OCI-LY7 (cell line): Measurements from ENCODE around the gene ANKK1. TPM values are rescaled to one million over a fixed set of nuclear protein-coding genes. Genes with fewer than 3 reads are reported as not detected.

Experiments used
- BruUV-seq: library from RNA; stranded (reverse); fragments of 400-500 nt; replicated peaks from 2 replicates; lab custom pipeline; 2021; lab: Mats Ljungman, UMichigan
- CTCF ChIA-PET: fragments of 300-600 bp; sonication (Branson Sonifier 250); formaldehyde crosslinking; loops from one replicate; lab custom pipeline; 2022; ENCODE audit warnings: antibody characterized with exemption; ENCODE audit not compliant: unreplicated experiment; lab: Charles Lee
- POLR2A ChIA-PET: fragments of 300-600 bp; sonication (Branson Sonifier 250); formaldehyde crosslinking; loops from one replicate; lab custom pipeline; 2022; ENCODE audit warnings: antibody characterized with exemption; lab: Charles Lee
- DNase-seq: peaks from one replicate; pipeline ENCODE4 v3.0.0-alpha.2; 2015; ENCODE audit warnings: low spot score
- H2AFZ ChIP-seq: fragments of 200-600 bp; sonication (generic), shearing (Covaris generic); 2 replicates; pipeline ENCODE4 v1.6.1; 2014; ENCODE audit warnings: mild to moderate bottlenecking, antibody characterized with exemption, low read length, moderate library complexity
- H3K27ac ChIP-seq: fragments of 200-600 bp; sonication (generic); 2 replicates; pipeline ENCODE4 v1.5.1; 2014; ENCODE audit warnings: mixed run types, low read depth, mild to moderate bottlenecking, moderate library complexity, low read length, inconsistent platforms; ENCODE audit not compliant: poor library complexity, severe bottlenecking
- H3K36me3 ChIP-seq: fragments of 200-600 bp; sonication (generic); 2 replicates; pipeline ENCODE4 v1.6.1; 2014; ENCODE audit warnings: mild to moderate bottlenecking, antibody characterized with exemption, low read length, moderate library complexity, mixed read lengths; ENCODE audit not compliant: insufficient read depth
- H3K4me1 ChIP-seq: fragments of 200-600 bp; sonication (generic); 2 replicates; pipeline ENCODE4 v1.5.1; 2014; ENCODE audit warnings: mild to moderate bottlenecking, low read length; ENCODE audit not compliant: insufficient read depth, poor library complexity, severe bottlenecking
- H3K4me2 ChIP-seq: fragments of 200-600 bp; sonication (generic); 2 replicates; pipeline ENCODE4 v1.6.1; 2014; ENCODE audit warnings: mild to moderate bottlenecking, low read length
- H3K4me3 ChIP-seq: fragments of 200-600 bp; sonication (generic); 2 replicates; pipeline ENCODE4 v1.5.1; 2014; ENCODE audit warnings: mild to moderate bottlenecking, low read depth, low read length; ENCODE audit not compliant: poor library complexity, severe bottlenecking
- H3K79me2 ChIP-seq: fragments of 200-600 bp; sonication (generic); 2 replicates; pipeline ENCODE4 v1.6.1; 2016; ENCODE audit warnings: low read depth, mild to moderate bottlenecking, low read length, moderate library complexity, mixed read lengths; ENCODE audit not compliant: insufficient read depth
- H3K9me2 ChIP-seq: fragments of 200-600 bp; sonication (generic); 2 replicates; pipeline ENCODE4 v1.6.1; 2016; ENCODE audit warnings: mild to moderate bottlenecking, low read length, mixed read lengths; ENCODE audit not compliant: insufficient read depth
- H3K9me3 ChIP-seq: fragments of 200-600 bp; sonication (generic); 2 replicates; pipeline ENCODE4 v1.6.1; 2014; ENCODE audit warnings: mild to moderate bottlenecking, mixed run types, low read length, mixed read lengths
- H4K20me1 ChIP-seq: fragments of 200-600 bp; sonication (generic); 2 replicates; pipeline ENCODE4 v1.6.1; 2014; ENCODE audit warnings: mild to moderate bottlenecking, antibody characterized with exemption, low read length, moderate library complexity, mixed read lengths; ENCODE audit not compliant: insufficient read depth
- CTCF ChIP-seq: fragments of 200-600 bp; sonication (generic); conservative IDR thresholded peaks from 2 replicates; pipeline ENCODE4 v1.5.1; 2014; ENCODE audit warnings: mild to moderate bottlenecking, antibody characterized with exemption, low read length, moderate library complexity, mixed read lengths
- EZH2phosphoT487 ChIP-seq: fragments of 200-600 bp; sonication (generic); IDR thresholded peaks from 2 replicates; pipeline ENCODE4 v1.6.1; 2018; ENCODE audit warnings: low read depth, borderline replicate concordance, mild to moderate bottlenecking, mixed run types, antibody characterized with exemption, low read length, moderate library complexity, mixed read lengths
- intact Hi-C: fragments of 100-400 bp; cut with micrococcal nuclease; formaldehyde crosslinking; loops from one replicate; pipeline ENCODE4 v1.10.0; 2022; ENCODE audit not compliant: unreplicated experiment
- total RNA-seq, 2 experiments: library from RNA; depleted of rRNA in 1 of 2; stranded (reverse); fragments of >200 nt in 1 of 2; shearing (Covaris generic) in 1 of 2; gene quantifications; 2 replicates each; pipeline ENCODE4 v1.2.3, GENCODE V29; 2014 to 2022

Gene ANKK1
- total RNA-seq, 2 experiments from 2014 or later = not detected

GRCh38 chr11:113345978-113346377 lies 41.6 kb upstream of the ANKK1 start:
- ChIA-PET POLR2A (interaction anchor here (0.6 kb wide), 1 partner anchor 1118 kb away, joined by 6 read pairs; no protein-coding TSS in a partner anchor), CTCF (interaction anchor here (0.5 kb wide), 1 partner anchor 451 kb away, joined by 3 read pairs; no protein-coding TSS in a partner anchor)
- no peaks in the 10 kb centered on the region for H3K9me2 ChIP-seq
- no peaks in the 10 kb centered on the region for H3K9me3 ChIP-seq
- TF ChIP-seq CTCF (no peak), EZH2phosphoT487 (no peak)
- intact Hi-C loops = no loop called here
- no peaks in the 10 kb centered on the region for H3K4me1 ChIP-seq
- H3K27ac ChIP-seq = no peak overlapping the region
- DNase-seq = no peak
- no peaks in the 10 kb centered on the region for H4K20me1 ChIP-seq
- H3K36me3 ChIP-seq = no peaks in the 10 kb centered on the region
- no peak overlapping the region for H2AFZ ChIP-seq
- H3K4me3 ChIP-seq = no peak overlapping the region
- no peak overlapping the region for H3K4me2 ChIP-seq
- BruUV-seq = no TSS peak
- no peaks in the 10 kb centered on the region for H3K79me2 ChIP-seq

- H3K4me3 ChIP-seq = no peak overlapping the region
- no peak overlapping the region for H2AFZ ChIP-seq
- H3K9me3 ChIP-seq = no peaks in the 10 kb centered on the region
- H3K27ac ChIP-seq = no peak overlapping the region
- H3K4me1 ChIP-seq = no peaks in the 10 kb centered on the region
- H3K4me2 ChIP-seq = no peak overlapping the region
- TF ChIP-seq CTCF (no peak), EZH2phosphoT487 (no peak)
- BruUV-seq = no TSS peak
- no peak for DNase-seq
- H3K36me3 ChIP-seq = no peaks in the 10 kb centered on the region
- ChIA-PET POLR2A (interaction anchor here (0.5 to 0.7 kb wide), 2 partner anchors 49 to 551 kb away, joined by 3 to 5 read pairs; no protein-coding TSS in a partner anchor), CTCF (no interaction called here)
- intact Hi-C loops = no loop called here
- H3K79me2 ChIP-seq = no peaks in the 10 kb centered on the region
- H3K9me2 ChIP-seq = no peaks in the 10 kb centered on the region
- H4K20me1 ChIP-seq = no peaks in the 10 kb centered on the region
Observed at GRCh38 chr11:113349528-113349927, 38.1 kb upstream of the ANKK1 start.

GRCh38 chr11:113350336-113351067 lies 37.1 kb upstream of the ANKK1 start:
- H3K9me3 ChIP-seq = no peaks in the 10 kb centered on the region
- no peak overlapping the region for H2AFZ ChIP-seq
- DNase-seq = no peak
- ChIA-PET CTCF (no interaction called here), POLR2A (interaction anchor here (0.6 kb wide), 1 partner anchor 1703 kb away, joined by 5 read pairs; no protein-coding TSS in a partner anchor)
- H3K4me1 ChIP-seq = no peaks in the 10 kb centered on the region
- intact Hi-C loops = no loop called here
- H3K4me3 ChIP-seq = no peak overlapping the region
- no peak overlapping the region for H3K4me2 ChIP-seq
- H3K9me2 ChIP-seq = no peaks in the 10 kb centered on the region
- no peak overlapping the region for H3K27ac ChIP-seq
- BruUV-seq = no TSS peak
- H3K36me3 ChIP-seq = no peaks in the 10 kb centered on the region
- no peaks in the 10 kb centered on the region for H4K20me1 ChIP-seq
- no peaks in the 10 kb centered on the region for H3K79me2 ChIP-seq
- no peak for TF ChIP-seq EZH2phosphoT487
